Keratinocyte (primary cell): Measurements from ENCODE around the gene PTRHD1. TPM values are rescaled to one million over a fixed set of nuclear protein-coding genes. Genes with fewer than 3 reads are reported as not detected.

ENCODE experiments used
- DNase-seq: peaks from one replicate; pipeline ENCODE4 v3.0.0-alpha.2; 2011; ENCODE audit warnings: low read depth, missing footprints, low spot score
- FAIRE-seq: peaks from 2 replicates; lab custom pipeline; 2011; peaks lifted over from hg19 to GRCh38; lab: Jason Lieb, UNC
- H2AFZ ChIP-seq: 2 replicates; pipeline ENCODE4 v1.6.0; 2012; ENCODE audit warnings: low read length, control low read depth, inconsistent platforms; ENCODE audit not compliant: control insufficient read depth
- H3K27ac ChIP-seq: 2 replicates; pipeline ENCODE4 v1.5.1; 2011; ENCODE audit warnings: low read length; ENCODE audit not compliant: control insufficient read depth, insufficient read depth
- H3K27me3 ChIP-seq: 3 replicates; pipeline ENCODE4 v1.6.0; 2011; ENCODE audit warnings: low read length; ENCODE audit not compliant: control insufficient read depth, insufficient read depth; ENCODE audit errors: extremely low read depth
- H3K36me3 ChIP-seq, 2 experiments: 2 replicates in 1 of 2; 3 replicates in 1 of 2; pipeline ENCODE4 v1.5.1; 2011; ENCODE audit warnings: low read length in 2 of 2, mild to moderate bottlenecking in 1 of 2; ENCODE audit not compliant: control insufficient read depth in 2 of 2, insufficient read depth in 2 of 2; ENCODE audit errors: extremely low read depth in 1 of 2
- H3K4me1 ChIP-seq: 3 replicates; pipeline ENCODE4 v1.5.1; 2011; ENCODE audit warnings: low read length; ENCODE audit not compliant: control insufficient read depth, insufficient read depth; ENCODE audit errors: extremely low read depth
- H3K4me2 ChIP-seq: 3 replicates; pipeline ENCODE4 v1.6.0; 2011; ENCODE audit warnings: low read depth, low read length; ENCODE audit not compliant: control insufficient read depth, insufficient read depth; ENCODE audit errors: extremely low read depth
- H3K4me3 ChIP-seq, 3 experiments: fragments of 200-600 bp in 1 of 3; sonication (generic) in 1 of 3; 2 replicates in 2 of 3; 3 replicates in 1 of 3; pipeline ENCODE4 v1.5.1; 2011 to 2016; ENCODE audit warnings: low read length in 3 of 3, mild to moderate bottlenecking in 3 of 3, control low read depth in 2 of 3, inconsistent platforms in 1 of 3, low read depth in 1 of 3, mixed read lengths in 1 of 3, mixed run types in 1 of 3, moderate library complexity in 1 of 3; ENCODE audit not compliant: control insufficient read depth in 2 of 3, insufficient read depth in 2 of 3; ENCODE audit errors: extremely low read depth in 1 of 3
- H3K79me2 ChIP-seq: 2 replicates; pipeline ENCODE4 v1.6.0; 2012; ENCODE audit warnings: low read length; ENCODE audit not compliant: control insufficient read depth, insufficient read depth
- H3K9ac ChIP-seq: 3 replicates; pipeline ENCODE4 v1.6.0; 2011; ENCODE audit warnings: low read length; ENCODE audit not compliant: control insufficient read depth, insufficient read depth; ENCODE audit errors: extremely low read depth
- H3K9me1 ChIP-seq: 3 replicates; pipeline ENCODE4 v1.6.0; 2011; ENCODE audit warnings: low read length; ENCODE audit not compliant: control insufficient read depth, insufficient read depth; ENCODE audit errors: extremely low read depth
- H3K9me3 ChIP-seq: 2 replicates; pipeline ENCODE4 v1.5.1; 2012; ENCODE audit warnings: low read depth, low read length; ENCODE audit not compliant: control insufficient read depth
- H4K20me1 ChIP-seq: 3 replicates; pipeline ENCODE4 v1.6.0; 2011; ENCODE audit warnings: low read length; ENCODE audit not compliant: control insufficient read depth, insufficient read depth; ENCODE audit errors: extremely low read depth
- CTCF ChIP-seq, 3 experiments: IDR thresholded peaks in 1 of 3; conservative IDR thresholded peaks in 1 of 3; optimal IDR thresholded peaks in 1 of 3; 2 replicates in 2 of 3; 3 replicates in 1 of 3; pipeline versions ENCODE3 to v1.5.1; 2011; ENCODE audit warnings: low read length in 3 of 3, mild to moderate bottlenecking in 3 of 3, moderate library complexity in 2 of 3, control low read depth in 1 of 3, inconsistent platforms in 1 of 3; ENCODE audit not compliant: insufficient read depth in 2 of 3; ENCODE audit errors: extremely low read depth in 1 of 3
- EZH2 ChIP-seq: IDR thresholded peaks from one replicate; pipeline ENCODE4 v1.6.1; 2012; ENCODE audit warnings: inconsistent platforms, mild to moderate bottlenecking, low read length, moderate library complexity
- dilution Hi-C: fragments of 300-500 bp; cut with MboI; formaldehyde crosslinking; loops from one replicate; pipeline ENCODE4 v1.7.0; 2020; ENCODE audit warnings: low sequenced_read_pairs; ENCODE audit not compliant: extremely low pct_ligation_motif_present
- polyA plus RNA-seq, 5 experiments: library from polyadenylated mRNA; depleted of rRNA in 3 of 5; stranded (reverse) in 3 of 5; stranded (forward) in 1 of 5; unstranded in 1 of 5; fragments of >200 nt; gene quantifications; 1 replicate in 1 of 5; 2 replicates in 3 of 5; 3 replicates in 1 of 5; pipeline versions ENCODE4 v1.2.1 to v1.2.3, GENCODE V29; 2011 to 2012; ENCODE audit warnings: missing spikeins in 2 of 5, low read depth in 1 of 5, low replicate concordance in 1 of 5

PTRHD1 gene
- polyA plus RNA-seq, 1 donor (not counting 4 experiments of a cell fraction or from before 2014, with no cell fraction given), result 36.9 TPM

GRCh38 chr2:24837996-24838513, 44.9 kb upstream of the PTRHD1 start:
- no peak overlapping the region for H3K4me2 ChIP-seq
- H3K9ac ChIP-seq, result no peak overlapping the region
- no peak overlapping the region for H2AFZ ChIP-seq
- no peak for TF ChIP-seq EZH2
- TF ChIP-seq CTCF (optimal IDR thresholded peaks at IDR 0.05 in 1 of 3, IDR thresholded peaks at IDR 0.05 in 1 of 3, conservative IDR thresholded peaks at IDR 0.05 in 1 of 3; ENCODE audit: extremely low read depth in 1 of 3, insufficient read depth in 2 of 3, low read length in 3 of 3), result no peak
- no peaks in the 10 kb centered on the region for H3K9me1 ChIP-seq
- no peaks in the 10 kb centered on the region for H4K20me1 ChIP-seq
- H3K9me3 ChIP-seq, result no peaks in the 10 kb centered on the region
- H3K4me3 ChIP-seq, result no peak overlapping the region
- dilution Hi-C loops, result no loop called here
- no peaks in the 10 kb centered on the region for H3K27me3 ChIP-seq
- no peaks in the 10 kb centered on the region for H3K79me2 ChIP-seq
- peaks cover 4% of the 10 kb centered on the region for H3K4me1 ChIP-seq
- DNase-seq (no peak), FAIRE-seq (no peak)
- H3K27ac ChIP-seq, result no peak overlapping the region
- H3K36me3 ChIP-seq, result peaks cover 6 to 18% of the 10 kb centered on the region in 2 experiments

- no peak overlapping the region for H3K27ac ChIP-seq
- no peaks in the 10 kb centered on the region for H3K27me3 ChIP-seq
- peaks cover 4% of the 10 kb centered on the region for H3K4me1 ChIP-seq
- DNase-seq, result no peak
- no peaks in the 10 kb centered on the region for H3K9me1 ChIP-seq
- H3K4me3 ChIP-seq, result no peak overlapping the region
- H2AFZ ChIP-seq, result no peak overlapping the region
- H3K9ac ChIP-seq, result no peak overlapping the region
- no peak overlapping the region for H3K4me2 ChIP-seq
- no peaks in the 10 kb centered on the region for H3K9me3 ChIP-seq
- TF ChIP-seq EZH2, result no peak
- no peak for TF ChIP-seq CTCF (optimal IDR thresholded peaks at IDR 0.05 in 1 of 3, IDR thresholded peaks at IDR 0.05 in 1 of 3, conservative IDR thresholded peaks at IDR 0.05 in 1 of 3; ENCODE audit: extremely low read depth in 1 of 3, insufficient read depth in 2 of 3, low read length in 3 of 3)
- FAIRE-seq, result no peak
- H3K36me3 ChIP-seq, result peaks cover 6 to 14% of the 10 kb centered on the region in 2 experiments
- dilution Hi-C loops, result no loop called here
- no peaks in the 10 kb centered on the region for H3K79me2 ChIP-seq
- H4K20me1 ChIP-seq, result no peaks in the 10 kb centered on the region
Measured at GRCh38 chr2:24836706-24837105, 43.5 kb upstream of the PTRHD1 start.
